HG02884 (cell line): ENCODE results near the gene CTTNBP2.

ENCODE experiments used
- ATAC-seq: cut with Tn5 transposase; IDR thresholded peaks from one replicate; pipeline ENCODE4 v1.9.1; 2021; ENCODE audit warnings: mild to moderate bottlenecking, moderate library complexity; ENCODE audit not compliant: unreplicated experiment

CTTNBP2 gene

GRCh38 chr7:117824592-117824991, 48.6 kb downstream of the CTTNBP2 start:
- ATAC-seq: no peak

- ATAC-seq: no peak
Measured at GRCh38 chr7:117819558-117819957, 53.7 kb downstream of the CTTNBP2 start.

DNA sequence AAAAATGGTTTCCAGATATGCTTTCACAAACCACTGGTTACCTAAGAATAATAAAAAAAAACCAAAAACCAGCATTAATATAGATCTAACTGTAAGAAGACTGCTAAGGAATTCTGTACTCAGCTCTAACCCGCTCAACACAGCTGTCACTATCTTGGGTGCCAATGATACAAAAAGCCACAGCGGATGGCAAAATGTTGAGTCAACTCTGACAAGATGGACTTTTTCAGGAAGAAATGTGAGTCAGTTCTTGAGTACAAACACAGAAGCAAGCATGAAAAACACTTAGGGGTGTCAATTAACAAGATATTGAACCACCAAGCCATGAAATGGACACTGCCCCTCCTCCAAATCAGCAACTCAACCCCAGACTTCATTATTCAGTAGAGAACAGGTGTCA, 55.0 kb downstream of the CTTNBP2 start:
- ATAC-seq: no peak

DNA sequence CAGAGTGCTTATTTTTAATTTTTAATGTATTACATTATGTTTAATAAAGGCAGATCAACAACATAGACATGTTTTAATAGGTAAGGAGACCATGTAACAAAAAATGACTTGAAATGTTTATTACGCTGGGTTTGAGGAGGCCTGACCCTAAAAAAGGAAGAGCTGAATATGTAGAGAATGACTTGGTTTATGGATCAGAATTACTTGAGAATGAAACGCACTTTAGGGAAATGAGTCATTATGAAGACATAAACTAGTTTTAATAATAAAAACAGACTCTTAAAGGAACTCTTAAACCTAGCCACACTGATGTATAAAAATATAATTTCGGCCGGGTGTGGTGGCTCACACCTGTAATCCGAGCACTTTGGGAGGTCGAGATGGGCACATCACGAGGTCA, 56.5 kb downstream of the CTTNBP2 start:
- ATAC-seq: no peak

DNA sequence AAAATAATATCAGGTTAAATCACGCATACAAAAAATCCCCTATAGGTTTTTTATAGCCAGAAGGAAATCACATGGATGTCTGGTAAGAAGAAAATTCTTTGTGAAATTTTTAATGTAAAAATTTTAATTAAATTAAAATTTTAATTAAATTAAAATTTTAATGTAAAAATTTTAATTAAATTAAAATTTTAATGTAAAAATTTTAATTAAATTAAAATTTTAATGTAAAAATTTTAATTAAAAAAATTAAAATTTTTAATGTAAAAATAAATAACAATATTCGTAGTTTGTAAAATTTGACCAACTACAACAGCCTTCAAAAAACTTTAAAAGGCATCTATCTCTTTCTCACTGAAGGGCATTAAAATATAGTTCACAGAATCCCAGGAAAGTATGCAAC, 61.5 kb downstream of the CTTNBP2 start:
- ATAC-seq: no peak

- no peak for ATAC-seq
Measured at GRCh38 chr7:117810642-117811512, 62.4 kb downstream of the CTTNBP2 start.

GRCh38 chr7:117809958-117810357, 63.3 kb downstream of the CTTNBP2 start:
- no peak for ATAC-seq

DNA sequence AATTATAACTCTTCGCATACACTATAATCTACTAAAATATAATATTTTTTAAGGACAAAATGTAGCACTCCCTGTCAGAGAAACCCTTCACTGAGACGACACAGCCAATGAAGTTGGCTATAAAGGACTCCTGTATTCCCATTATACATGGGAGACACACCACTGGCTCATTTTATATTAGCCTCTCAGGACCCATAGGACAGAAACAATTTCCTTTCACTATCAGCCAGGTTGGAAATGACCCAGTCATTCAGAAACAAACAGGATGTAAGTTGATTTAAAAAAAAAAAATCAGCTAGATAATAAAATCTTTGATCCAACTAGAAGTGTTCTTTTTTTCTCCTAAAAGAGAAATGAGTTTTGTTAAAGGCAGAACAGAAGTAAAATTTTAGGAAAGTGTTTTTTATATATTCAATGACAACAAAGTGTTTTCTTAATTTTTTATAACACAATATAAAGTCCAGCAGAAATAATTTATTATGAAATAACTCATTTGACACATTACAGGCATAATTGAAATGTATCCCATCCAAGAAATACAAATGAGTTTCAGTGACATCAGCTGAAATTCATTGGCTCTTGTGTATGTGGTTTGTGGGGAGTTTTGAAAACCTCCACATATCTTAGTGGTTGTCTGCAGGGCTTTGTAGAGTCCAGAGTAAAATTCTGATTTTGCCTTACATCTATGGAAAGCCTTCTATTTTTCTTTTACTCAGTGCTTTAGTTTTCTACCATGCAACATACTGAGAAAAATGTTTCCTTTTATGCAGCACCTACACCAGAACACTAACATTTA, 64.1 kb downstream of the CTTNBP2 start:
- no peak for ATAC-seq

GRCh38 chr7:117808341-117808757, 64.9 kb downstream of the CTTNBP2 start:
- ATAC-seq: no peak

GRCh38 chr7:117807676-117808075, 65.6 kb downstream of the CTTNBP2 start:
- no peak for ATAC-seq

GRCh38 chr7:117806011-117806410, 67.2 kb downstream of the CTTNBP2 start:
- no peak for ATAC-seq

DNA sequence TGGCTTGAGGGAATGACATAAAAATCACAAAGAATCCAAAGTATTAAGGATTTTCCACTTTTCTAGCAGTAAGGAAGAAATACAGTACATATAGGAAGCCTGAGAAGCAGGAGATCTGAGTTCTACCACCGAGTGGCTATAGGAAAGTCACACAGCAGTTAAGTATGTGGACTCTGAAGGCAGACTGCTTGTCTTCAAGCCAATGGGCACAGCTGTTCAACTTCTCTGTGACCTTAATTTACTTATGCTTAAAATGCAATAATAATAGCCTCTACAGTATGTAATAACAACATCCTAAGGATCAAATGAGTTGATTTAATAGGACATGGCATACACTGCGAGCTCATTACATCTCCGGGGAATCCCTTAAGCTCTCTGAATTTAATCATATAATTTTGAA, 68.0 kb downstream of the CTTNBP2 start:
- no peak for ATAC-seq

DNA sequence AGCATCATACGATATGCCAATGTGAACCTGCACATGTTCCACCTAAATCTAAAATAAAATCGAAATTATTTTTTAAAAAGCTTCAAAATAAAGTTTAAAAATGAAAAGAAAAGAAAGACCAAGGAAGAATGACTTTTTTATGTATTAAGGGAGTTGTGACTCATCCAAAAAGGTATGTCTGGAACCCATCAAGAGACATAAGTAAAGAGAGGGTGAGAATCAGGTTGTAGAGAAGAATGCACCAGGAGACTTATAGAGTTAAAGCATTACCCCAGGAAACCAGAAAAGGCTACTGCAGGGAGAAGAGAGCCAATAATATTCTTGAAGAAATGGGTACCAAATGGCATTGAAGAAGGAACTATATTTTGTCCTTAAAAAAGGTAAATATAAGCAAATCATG, 69.8 kb downstream of the CTTNBP2 start:
- no peak for ATAC-seq

GRCh38 chr7:117802660-117803059, 70.6 kb downstream of the CTTNBP2 start:
- no peak for ATAC-seq

- no peak for ATAC-seq
Measured at GRCh38 chr7:117800841-117801240, 72.4 kb downstream of the CTTNBP2 start.

DNA sequence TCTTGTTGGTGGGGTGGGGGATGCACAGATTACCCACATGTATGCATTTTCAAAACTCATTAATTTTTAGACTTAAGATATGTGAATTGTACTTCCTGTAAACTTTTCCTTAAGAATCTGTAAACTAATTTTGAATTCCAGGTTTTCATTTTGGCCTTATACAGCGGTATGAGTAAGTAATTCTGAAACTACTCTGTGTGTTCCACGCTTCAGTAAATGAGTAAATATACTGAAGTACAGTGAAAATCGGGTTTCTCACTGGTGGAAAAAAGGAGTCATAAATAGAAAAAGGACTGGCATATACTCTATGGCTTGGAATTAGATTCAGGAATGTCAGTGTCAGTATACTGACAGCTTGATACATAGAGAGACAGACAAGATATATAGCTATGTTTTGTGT, 72.8 kb downstream of the CTTNBP2 start:
- peak; percentile 63 for ATAC-seq

GRCh38 chr7:117796889-117797288, 76.4 kb downstream of the CTTNBP2 start:
- no peak for ATAC-seq

GRCh38 chr7:117793976-117794375, 79.3 kb downstream of the CTTNBP2 start:
- no peak for ATAC-seq

DNA sequence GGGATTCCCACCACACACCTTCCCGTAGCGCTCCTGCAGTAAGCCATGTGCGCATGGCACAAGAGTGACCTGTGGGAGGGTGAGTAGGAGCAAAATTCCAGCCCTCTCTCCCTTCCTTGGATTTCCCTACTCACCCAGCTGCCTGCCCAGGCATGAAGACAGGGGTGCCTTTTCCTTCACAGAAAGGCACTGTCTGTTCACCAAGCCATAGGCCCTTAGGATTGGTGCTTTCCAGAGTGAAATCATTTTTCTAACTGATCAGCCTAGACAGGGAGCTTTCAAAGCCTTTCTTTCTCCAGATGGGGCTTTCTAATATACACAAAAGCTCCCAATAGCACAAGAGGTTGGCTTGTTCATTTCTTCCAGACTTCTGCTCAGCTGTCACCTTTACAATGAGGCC, 79.7 kb downstream of the CTTNBP2 start:
- ATAC-seq: no peak

DNA sequence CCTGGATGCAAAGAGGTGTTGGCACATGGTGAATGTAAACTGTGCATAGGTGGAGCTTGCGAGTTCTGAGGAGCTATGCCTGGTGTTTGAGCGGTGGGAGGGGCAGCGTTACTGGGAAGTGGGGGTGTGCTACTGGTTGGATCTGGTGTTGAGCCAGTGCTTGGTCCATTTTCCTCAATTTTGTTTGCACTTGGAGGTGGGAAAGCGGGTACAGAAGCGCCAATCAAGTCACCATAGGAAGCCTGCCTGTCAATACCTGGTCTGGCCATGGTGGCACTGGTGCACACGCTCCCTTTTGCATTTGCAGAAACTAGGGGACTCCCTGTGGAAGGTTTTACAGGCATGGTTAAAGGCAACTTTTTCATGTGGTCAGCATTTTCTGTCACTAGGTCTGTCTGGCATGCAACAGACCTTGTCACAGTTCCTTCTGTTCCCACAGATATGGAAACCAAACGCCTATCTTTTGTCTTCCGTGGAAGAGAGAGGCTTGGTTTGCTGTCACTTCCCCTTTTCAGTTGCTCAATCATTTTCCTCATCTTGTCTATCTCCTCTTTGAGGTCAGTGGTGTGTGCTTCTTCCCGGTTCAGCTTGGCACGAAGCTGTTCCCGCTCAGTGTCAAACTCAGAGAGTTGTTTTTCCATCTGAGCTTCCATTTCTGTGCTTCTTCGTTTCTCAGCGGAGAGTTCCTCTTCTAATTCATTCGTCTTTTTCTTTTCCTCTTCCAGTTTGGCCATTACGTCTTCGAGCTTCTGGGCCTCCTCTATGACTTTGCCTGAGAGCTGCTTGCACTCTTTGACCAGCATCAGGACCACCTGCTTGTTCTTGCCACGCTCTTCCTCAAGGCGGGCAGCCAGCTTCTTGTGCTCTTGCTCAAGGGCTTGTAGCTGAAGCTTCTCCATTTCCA, 81.1 kb downstream of the CTTNBP2 start:
- ATAC-seq: peak; percentile 79

- ATAC-seq: no peak
Measured at GRCh38 chr7:117790731-117791130, 82.5 kb downstream of the CTTNBP2 start.
